GM21515 (cell line): ENCODE measurements around the gene ABTB1.
"Not testable (repeated sequence)": the region's sequence is repeated elsewhere in the genome, so short reads cannot be mapped to it uniquely, and the experiment has no call there.

Experiments used
- ATAC-seq: cut with Tn5 transposase; IDR thresholded peaks from one replicate; pipeline ENCODE4 v1.9.1; 2021; ENCODE audit not compliant: unreplicated experiment

The ABTB1 gene

DNA sequence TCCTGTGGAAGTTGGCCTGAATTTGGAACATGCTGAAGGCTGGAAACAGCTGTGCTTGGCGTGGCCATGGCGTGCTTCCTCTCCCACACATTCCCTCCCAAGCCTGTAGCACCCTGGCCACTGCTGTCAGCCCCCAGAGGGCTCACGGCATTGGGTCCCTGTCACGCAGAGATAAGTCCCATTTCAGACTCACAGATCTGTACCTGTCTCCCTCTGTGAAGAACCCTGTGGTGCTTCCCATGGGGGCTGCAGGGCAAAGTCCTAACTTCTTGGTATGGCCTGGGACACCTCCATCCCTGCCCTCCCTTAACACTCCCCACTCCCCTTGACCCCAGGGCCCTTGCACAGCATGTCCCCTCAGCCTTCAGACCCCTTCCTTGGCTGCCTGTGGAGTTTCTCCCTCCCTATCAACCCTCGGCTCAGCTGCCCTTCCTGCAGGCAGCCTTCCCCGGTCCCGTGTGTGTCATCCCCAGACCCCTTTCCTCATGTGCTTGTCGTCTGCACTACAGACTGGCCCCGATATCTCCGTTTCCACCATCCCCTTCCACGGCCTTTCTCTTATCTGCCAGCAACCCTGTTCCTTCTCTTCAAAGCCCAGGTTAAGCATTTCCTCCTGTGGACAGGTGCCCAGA lies 28.6 kb downstream of the ABTB1 start:
- ATAC-seq: no peak

DNA sequence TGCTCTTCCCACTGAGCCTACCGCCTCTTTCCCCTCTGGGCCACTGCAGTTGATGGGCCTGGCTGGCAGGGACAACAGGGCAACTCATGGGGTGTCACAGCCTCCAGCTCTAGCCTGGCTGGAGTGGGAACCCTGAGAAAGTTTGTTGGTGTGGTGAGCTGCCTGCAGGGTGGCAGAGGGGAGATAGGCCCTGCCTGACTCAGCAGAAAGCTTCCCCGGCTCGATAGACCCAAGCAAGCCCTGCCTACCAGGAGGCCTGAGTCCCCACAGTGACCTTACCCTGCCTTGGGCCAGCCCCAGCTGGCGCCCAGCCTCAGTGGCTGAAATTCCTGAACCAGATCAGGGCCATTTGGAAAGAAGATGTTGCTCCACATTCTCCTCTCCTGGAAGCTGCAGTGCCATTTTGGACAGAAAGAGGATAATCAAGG lies 29.4 kb downstream of the ABTB1 start:
- ATAC-seq: no peak

DNA sequence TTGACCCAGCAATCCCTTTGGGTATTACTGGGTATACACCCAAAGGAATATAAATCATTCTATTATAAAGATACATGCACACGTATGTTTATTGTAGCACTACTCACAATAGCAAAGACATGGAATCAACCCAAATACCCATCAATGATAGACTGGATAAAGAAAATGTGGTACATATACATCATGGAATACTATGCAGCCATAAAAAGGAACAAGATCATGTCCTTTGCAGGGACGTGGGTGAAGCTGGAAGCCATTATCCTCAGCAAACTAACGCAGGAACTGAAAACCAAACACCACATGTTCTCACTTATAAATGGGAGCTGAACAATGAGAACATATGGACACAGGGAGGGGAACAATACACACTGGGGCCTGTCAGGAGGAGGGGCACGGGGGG lies 32.1 kb downstream of the ABTB1 start:
- ATAC-seq: not testable (repeated sequence)

DNA sequence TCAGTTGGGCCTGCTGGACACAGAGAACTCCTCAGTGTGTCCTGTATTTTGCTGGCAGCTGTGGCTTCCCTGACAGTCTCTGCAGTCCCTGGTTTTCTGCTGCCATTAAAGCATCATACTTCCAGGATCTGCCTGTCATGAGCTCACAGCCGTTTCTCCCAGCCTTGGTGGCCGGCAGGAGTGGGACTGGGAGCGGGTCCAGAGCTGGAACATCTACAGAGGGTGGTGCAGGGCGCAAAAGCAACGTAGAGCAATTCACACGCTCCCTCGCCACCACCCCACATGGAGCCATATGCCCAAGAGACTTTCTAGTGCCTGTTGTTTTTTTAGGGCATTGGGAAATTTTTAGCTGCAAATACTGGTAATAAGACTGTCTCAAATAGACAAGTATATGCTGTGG lies 33.6 kb downstream of the ABTB1 start:
- no peak for ATAC-seq

DNA sequence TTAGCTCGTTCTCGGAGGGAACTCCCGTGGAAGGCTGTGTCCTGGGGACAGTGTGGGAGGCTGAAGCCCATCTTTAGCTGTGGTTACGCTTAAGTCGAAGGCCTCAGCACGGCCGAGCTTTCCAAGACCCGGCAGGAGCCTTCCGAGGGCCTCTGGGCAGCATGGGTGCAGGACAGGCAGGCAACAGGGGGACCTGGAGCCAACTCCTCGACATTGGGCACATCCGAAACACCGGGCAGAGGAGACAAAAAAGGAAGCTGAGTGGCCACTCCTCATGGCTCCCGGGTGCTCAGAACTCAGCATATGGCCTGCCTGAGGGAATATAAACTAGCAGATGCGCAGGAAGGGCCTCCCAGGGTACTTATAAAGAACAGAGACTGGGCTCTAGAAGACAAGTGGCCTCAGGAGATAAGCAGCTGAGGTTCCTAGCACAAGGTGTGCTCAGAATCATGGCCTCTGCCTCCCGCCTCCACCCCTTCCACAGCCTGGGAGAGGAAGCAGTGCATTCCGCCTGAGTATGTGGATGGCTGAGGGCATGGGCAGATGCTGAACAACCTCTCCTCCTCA lies 34.1 kb downstream of the ABTB1 start:
- ATAC-seq: no peak

DNA sequence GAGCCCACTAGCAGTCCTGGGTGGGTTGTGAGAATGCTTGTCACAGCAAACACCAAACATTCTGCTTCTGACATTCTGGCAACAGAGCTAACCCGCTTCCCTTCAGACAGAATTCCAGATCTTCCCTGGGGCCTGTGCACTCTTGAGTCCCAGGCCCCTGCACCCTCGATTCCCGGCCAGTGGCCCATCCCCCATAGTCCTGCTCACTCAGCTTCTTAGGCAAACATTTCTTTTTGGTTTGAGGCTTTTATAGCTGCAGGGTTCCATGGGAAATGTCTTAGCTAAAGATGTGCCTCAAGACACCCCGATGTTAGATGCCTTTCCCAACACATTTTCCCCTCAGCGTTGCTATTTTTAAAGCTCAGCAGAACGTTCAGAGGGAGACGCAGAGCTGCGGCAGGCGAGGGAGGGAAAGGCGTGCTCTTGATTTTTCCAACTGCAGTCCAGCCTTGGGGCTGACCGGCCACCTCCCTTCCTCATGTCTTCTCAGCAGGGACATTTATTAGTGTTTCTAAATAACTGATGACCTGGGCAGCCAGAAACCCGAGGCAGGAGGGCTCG lies 35.2 kb downstream of the ABTB1 start:
- no peak for ATAC-seq

DNA sequence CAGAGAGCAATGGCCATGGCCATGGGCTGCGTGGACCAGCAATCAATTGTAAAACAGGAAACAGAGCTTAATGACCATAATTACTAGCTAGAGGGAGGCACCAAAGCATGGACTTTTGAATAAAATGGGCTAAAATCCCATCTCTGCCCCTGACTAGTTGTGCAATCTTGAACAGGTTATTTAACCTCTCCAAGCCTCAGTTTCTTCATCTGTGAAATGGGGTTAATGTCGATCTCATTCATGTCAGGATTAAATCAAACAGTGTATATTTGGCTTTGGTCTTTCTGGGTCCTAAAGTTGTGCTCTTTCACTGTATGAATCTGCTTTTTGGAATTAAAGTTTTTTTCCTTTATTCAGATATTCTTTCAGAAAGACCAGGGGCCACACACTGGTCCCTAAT lies 36.1 kb downstream of the ABTB1 start:
- no peak for ATAC-seq

DNA sequence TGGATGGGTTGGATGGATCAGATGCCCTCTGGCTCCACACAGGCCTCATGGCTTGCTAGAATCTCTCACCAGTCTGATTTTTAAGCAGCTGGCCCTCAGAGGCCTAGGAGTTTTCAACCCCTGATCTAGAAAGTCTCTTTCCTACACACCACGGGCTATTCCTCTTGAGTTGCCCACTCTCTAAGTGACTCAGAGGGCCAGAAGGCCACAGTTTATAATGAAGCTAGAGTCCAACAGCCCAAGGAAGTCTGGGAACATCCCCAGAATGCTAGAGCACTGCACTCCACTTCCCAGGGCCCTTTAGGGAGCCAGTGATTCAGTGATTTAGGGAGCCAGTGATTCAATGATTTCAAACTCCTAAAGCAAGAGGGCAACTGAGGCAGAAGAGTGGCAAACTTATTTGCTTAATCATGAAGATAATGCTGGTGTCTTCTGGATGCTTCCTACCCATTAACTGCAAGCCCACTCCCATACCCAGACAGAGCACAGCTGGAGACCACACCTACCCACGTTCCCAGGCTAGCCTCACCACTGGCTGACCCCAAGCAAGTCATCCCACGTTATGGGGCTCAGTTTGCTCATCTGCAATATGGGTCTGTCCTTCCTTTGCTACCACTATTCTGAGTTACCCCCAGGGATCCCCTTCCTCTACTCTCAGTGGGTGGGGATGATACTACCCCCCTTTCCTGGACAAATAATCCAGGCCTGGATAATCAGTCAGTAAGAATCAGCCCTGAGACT lies 36.7 kb downstream of the ABTB1 start:
- ATAC-seq: no peak

DNA sequence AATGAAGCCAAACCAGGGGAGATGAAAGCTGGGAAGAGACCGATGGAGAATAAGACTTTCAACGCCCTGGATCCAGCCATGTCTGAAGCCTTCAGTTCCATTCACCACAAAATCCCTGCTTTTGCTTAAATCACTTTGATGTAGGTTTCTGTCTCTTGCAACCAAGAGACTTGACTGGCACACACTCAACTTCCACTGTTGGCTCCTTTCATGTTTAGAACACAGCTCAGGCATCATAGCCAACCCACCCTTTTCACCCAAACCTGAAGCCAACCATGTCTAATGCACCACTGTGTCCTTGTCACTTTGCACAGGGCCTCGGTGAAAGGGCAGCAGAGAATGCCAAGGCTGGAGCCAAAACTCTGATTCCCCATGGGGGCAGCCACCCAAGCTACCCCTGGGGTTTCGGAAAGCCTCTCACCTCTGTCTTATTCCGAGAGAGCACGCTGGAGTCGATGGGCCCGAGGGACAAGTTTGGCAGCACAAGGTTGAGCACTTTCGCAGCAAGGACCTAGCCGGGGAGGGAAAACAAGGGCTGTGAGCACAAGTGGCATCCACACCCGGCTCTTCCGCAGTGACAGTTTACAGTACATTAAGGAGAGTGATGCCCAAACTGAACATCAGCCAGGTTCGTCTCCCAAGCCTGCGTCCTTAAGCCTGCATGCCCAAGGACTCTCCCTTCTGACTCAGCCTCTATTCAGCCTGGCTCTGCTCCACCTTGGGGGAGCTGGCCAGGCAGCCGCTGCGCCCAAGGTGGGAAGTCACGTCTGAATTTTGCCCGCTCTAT lies 37.6 kb downstream of the ABTB1 start:
- no peak for ATAC-seq

DNA sequence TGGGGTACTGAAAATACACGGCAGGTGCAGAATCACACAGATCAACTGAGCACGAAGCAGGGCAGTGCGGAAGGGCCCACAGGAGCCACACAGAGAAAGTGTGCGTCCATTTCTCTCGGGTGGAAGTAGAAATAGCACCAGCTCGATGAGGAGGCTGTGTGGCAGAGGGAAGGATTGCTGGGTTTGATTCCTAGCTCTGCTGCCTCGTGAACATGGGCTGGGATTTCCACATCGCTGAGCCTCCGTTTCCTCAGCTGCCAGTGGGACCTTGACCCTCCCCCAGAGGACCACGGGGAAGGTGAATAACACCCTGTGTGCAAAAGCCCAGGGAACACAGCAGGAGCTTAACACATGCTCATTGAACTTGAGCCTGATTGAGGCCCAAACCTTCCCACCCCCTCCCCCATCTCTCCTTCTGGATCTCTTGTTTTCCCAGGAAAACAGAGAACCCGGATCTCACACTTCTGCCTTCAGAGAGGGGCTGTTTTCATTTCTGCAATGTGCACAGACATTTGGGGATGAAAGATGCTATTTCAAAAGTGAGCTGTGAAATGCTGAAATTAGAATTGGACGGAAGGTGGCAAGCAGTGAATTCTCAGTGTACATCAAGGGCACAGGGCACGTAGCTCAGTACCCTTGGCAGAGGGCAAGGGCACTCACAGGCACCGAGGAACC lies 38.4 kb downstream of the ABTB1 start:
- ATAC-seq: no peak

DNA sequence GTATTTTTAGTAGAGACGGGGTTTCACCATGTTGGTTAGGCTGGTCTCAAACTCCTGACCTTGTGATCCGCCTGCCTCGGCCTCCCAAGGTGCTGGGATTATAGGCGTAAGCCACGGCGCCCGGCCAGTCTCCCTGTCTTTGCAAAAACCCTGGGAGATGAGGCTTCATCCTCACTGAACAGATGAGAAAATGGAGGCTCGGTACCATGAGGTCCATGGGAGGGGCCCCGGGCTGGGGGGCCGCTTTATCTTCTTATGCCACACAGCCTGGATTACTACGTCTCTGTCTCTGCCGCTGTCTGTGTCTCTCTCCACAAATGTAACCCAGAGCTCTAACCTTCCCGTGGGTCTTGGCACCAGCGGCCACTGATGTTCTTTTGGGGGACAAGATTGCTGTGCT lies 39.1 kb downstream of the ABTB1 start:
- no peak for ATAC-seq

DNA sequence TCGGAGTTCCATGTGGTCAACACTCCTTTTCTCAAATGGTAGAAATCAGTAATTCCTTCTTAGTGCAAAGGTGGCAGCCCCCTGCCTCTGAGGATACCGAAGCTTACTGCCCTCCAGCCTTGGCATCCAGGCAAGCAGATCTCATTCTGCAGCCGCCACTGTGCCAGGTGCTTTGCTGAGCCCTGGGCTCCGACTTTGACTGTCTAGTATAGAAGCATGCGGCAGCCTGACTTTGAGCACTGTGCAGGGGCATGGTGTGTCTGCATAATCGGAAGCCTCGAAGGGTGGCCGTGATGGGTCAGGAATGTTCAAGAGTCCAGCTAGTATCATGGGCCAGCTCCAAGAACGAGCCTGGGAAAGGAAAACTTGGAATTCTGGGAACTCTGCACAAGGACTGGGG lies 39.7 kb downstream of the ABTB1 start:
- ATAC-seq: no peak

DNA sequence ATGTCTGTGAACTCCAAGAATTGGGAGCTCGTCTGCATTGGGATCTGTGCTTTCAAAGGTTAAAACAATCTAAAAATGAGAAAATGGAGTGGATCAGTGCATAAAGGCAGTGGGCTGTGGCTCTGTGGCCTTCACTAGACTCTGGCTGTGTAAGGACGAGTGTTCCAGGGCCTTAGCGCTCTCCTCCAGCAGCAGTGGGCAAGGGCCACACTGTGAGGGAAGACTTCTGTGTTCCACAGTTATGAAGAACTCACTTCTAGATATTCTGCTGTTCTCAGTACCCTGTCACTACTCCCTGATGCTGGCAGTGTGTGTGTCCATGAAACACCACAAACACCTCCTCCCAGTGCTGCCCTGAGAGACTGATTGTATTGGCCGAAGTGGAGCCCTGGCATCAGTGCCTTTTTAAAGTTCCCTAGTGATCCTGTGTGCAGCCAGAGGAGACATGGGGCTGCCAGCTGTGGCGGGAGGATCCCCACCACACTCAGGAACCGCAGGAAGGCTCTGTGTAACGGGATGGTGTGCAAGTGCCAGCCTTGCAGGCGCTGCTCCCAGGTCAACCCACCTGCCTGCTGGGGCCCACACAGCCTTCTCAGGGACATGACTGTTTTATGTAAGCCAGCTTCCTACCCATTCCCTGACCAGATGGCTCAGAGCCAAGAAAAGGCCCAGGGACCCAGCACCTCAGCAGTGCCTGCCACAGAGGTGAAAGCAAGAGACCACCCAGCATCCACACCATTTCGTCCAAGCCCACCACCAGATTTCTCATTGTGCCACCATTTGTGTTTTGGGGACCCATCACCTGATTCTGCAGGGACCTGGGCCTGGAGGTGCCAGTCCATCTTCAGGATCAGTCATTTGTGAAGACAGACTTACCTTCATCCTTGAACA lies 40.4 kb downstream of the ABTB1 start:
- ATAC-seq: no peak

DNA sequence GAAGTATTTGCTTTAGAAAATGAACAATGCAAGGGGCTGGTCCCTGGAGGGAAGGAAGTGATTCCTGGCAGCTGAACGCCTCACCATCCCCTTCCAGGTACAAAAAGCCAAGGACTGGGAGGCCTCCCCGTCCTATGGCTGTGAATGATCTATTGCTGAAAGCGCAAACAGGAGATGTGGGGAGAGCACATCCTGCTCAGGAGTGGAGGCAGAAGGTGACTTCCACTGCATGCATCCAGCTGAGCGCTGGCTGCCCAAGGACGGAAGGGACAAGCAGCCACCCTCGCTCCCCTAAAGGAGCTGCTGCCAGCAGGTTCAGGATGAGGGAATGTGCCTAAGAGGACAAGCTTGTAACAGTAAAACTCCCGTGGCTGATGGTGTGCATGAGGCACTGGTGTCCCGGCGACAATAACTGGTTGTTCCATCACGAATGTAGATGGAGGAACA lies 41.4 kb downstream of the ABTB1 start:
- ATAC-seq: no peak

DNA sequence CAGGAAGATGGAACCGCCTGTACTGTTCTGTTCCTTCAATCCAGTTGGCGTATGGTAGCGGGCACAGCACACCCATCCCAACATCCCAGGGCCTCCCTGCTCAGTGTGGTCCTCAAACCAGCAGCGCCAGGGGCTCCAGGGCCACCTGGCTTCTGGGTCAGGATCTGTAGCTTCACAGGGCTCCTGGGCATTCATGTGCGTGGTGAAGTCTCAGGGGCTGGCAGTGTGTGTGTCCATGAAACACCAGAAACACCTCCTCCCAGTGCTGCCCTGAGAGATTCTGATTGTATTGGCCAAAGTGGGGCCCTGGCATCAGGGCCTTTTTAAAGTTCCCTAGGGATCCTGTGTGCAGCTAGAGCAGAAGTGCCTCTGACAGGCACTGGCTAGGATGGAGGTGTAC lies 42.1 kb downstream of the ABTB1 start:
- ATAC-seq: no peak

DNA sequence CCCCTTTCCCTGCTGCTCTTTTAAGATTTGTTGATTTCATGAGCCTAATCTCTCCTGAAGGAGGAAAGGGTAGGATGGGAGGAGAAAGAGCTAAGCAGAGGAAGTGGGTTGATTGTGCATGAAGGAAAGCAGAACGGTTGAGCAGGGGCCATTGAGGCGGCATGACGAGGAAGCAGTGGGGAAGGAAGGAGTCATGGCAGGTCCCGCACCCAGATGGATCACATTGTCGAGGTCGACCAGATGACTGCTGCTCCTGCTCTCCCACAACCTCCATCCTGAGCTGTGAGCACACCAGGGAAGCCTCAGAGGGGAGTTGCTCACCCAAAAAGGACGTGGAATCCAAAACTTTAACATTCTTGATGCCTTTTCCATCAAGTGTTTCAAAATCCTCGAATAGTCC lies 42.8 kb downstream of the ABTB1 start:
- no peak for ATAC-seq

DNA sequence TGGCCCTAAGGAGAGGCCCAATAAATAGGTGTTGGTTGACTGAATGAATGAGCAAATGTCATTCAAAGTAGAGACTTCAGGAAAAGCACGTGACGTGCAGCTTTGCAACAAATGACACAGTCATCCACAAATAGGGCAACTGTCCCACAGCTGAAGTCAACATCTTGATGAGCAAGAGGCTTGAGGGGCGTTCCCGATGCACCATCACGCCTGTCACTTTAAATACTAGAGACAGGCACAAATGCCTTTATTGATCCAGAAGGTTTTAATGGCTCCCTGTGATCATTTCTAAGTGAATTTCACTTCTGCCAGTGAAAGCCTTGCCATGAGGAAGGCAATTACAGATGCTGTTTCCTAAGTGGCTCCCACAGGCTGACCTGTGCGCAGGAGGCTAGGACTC lies 43.6 kb downstream of the ABTB1 start:
- no peak for ATAC-seq

DNA sequence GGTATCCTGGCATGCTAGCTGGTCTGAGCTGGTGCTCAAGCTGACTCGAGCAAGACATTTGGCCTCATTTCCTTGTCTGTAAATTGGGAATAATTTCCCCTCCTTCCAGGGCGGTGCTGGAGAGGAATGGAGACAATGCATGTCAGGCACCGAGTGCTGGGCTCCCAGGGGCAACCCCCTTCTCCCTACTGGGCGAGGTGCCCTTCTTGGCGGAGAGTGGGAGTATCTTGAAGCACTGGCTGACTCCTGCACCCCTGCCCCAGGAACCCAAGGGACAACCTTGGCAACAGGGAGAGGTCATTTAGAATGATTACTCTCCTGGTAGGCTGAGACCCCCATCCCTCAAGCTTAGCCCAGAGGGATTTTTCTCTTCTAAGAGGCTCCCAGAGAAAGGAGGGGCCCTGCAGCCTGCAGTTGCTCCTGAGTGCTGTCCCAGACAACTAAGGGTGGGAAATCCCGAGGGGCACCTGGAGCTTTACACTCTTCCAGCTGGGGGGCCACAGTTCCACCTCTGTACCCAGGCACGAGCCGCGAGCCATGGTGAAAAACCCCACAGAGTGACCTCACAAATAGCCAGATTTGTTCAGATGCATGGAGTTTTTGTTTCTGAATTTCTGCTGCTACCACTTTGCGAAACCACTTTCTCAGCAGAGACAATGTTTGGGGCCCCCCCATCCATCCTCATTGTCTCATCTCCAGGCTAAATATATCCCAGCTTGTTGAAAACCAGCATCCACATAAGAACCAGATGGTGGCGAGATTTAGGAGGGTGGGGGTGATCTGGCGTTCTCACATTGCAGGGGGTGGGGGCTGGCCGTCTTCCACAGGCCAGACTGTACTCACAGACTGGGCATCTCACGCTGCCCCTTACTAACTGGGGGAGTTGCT lies 44.8 kb downstream of the ABTB1 start:
- no peak for ATAC-seq
